Hepatocyte (in vitro differentiated cells): Measurements from ENCODE around the gene SNF8. TPM values are rescaled to one million over a fixed set of nuclear protein-coding genes. Genes with fewer than 3 reads are reported as not detected.

Source experiments
- DNase-seq: peaks from one replicate; pipeline ENCODE4 v3.0.0-alpha.2; 2016; ENCODE audit warnings: low spot score
- H2AFZ ChIP-seq: fragments of 200-600 bp; sonication (generic); 2 replicates; pipeline ENCODE4 v1.6.0; 2016; ENCODE audit warnings: antibody characterized with exemption, mild to moderate bottlenecking
- H3K27ac ChIP-seq: fragments of 200-600 bp; sonication (generic); 2 replicates; pipeline ENCODE4 v1.5.1; 2016; ENCODE audit warnings: mild to moderate bottlenecking
- H3K27me3 ChIP-seq: fragments of 200-600 bp; sonication (generic); 2 replicates; pipeline ENCODE4 v1.6.1; 2016
- H3K36me3 ChIP-seq: fragments of 200-600 bp; sonication (generic); replicated peaks from 2 replicates; pipeline ENCODE4 v1.5.1; 2016; ENCODE audit warnings: low read depth; ENCODE audit not compliant: insufficient read depth
- H3K4me1 ChIP-seq: fragments of 200-600 bp; sonication (generic); 2 replicates; pipeline ENCODE4 v1.5.1; 2016; ENCODE audit warnings: mild to moderate bottlenecking, moderate library complexity; ENCODE audit not compliant: insufficient read depth
- H3K4me2 ChIP-seq: fragments of 200-600 bp; sonication (generic); 2 replicates; pipeline ENCODE4 v1.6.0; 2016
- H3K4me3 ChIP-seq: fragments of 200-600 bp; sonication (generic); 2 replicates; pipeline ENCODE4 v1.5.1; 2016; ENCODE audit warnings: mild to moderate bottlenecking
- H3K79me2 ChIP-seq: fragments of 200-600 bp; sonication (generic); 2 replicates; pipeline ENCODE4 v1.6.0; 2017; ENCODE audit warnings: mild to moderate bottlenecking
- H3K9me2 ChIP-seq: fragments of 200-600 bp; sonication (generic); replicated peaks from 2 replicates; pipeline ENCODE4 v1.6.0; 2017; ENCODE audit warnings: mild to moderate bottlenecking; ENCODE audit not compliant: insufficient read depth
- H3K9me3 ChIP-seq: fragments of 200-600 bp; sonication (generic); 2 replicates; pipeline ENCODE4 v1.5.1; 2016; ENCODE audit warnings: low read depth, mild to moderate bottlenecking
- H4K20me1 ChIP-seq: fragments of 200-600 bp; sonication (generic); 2 replicates; pipeline ENCODE4 v1.6.0; 2016; ENCODE audit warnings: mild to moderate bottlenecking; ENCODE audit not compliant: insufficient read depth, poor library complexity, severe bottlenecking
- CTCF ChIP-seq: fragments of 200-600 bp; sonication (generic); IDR thresholded peaks from 2 replicates; pipeline ENCODE4 v1.5.1; 2016; ENCODE audit warnings: antibody characterized with exemption, mild to moderate bottlenecking; ENCODE audit not compliant: poor library complexity
- EZH2 ChIP-seq: fragments of 200-600 bp; sonication (generic); IDR thresholded peaks from 2 replicates; pipeline ENCODE4 v1.6.1; 2016; ENCODE audit warnings: antibody characterized with exemption, mild to moderate bottlenecking, borderline replicate concordance
- EZH2phosphoT487 ChIP-seq: fragments of 200-600 bp; sonication (generic); IDR thresholded peaks from one replicate; pipeline ENCODE4 v1.6.1; 2018; ENCODE audit warnings: antibody characterized with exemption, mild to moderate bottlenecking, low read depth, moderate library complexity; ENCODE audit not compliant: unreplicated experiment, severe bottlenecking
- WGBS: methylation state at CpG from one replicate; pipeline ENCODE4 v1.1.6; 2016; ENCODE audit warnings: low lambda C conversion rate; ENCODE audit errors: missing lambda C conversion rate; 5-methylcytosine and 5-hydroxymethylcytosine counted together
- polyA plus RNA-seq: library from polyadenylated mRNA; unstranded; fragments of >200 nt; fragmentation: Nextera tagmentation; extraction: Ambion mirVana; gene quantifications from 2 replicates; pipeline ENCODE4 v1.2.1, GENCODE V29; 2016
- total RNA-seq: library from RNA; depleted of rRNA; stranded (reverse); fragments of >200 nt; gene quantifications from 2 replicates; pipeline ENCODE4 v1.2.3, GENCODE V29; 2014

The SNF8 gene
- total and polyA plus RNA-seq, 2 experiments from 2014 or later, result 101 to 195 TPM

GRCh38 chr17:48908853-48909394 lies 35.7 kb downstream of the SNF8 start:
- Histone ChIP-seq H2AFZ (peak overlapping the region; percentile 27), H3K27ac (peak overlapping the region; percentile 97), H4K20me1 (peaks cover 36% of the 10 kb centered on the region), H3K27me3 (no peaks in the 10 kb centered on the region), H3K9me2 (no peaks in the 10 kb centered on the region), H3K4me3 (peak overlapping the region; percentile 46), H3K36me3 (no peaks in the 10 kb centered on the region), H3K4me1 (peaks cover 25% of the 10 kb centered on the region), H3K4me2 (peak overlapping the region; percentile 90), H3K79me2 (peaks cover 63% of the 10 kb centered on the region), H3K9me3 (no peaks in the 10 kb centered on the region)
- 1% methylated on average over 15 of the region's 36 CpGs for WGBS
- DNase-seq, result peak; percentile 95
- TF ChIP-seq EZH2phosphoT487 (no peak), CTCF (no peak), EZH2 (no peak)

- 3% methylated on average over 18 of the region's 81 CpGs for WGBS
- Histone ChIP-seq H3K36me3 (no peaks in the 10 kb centered on the region), H2AFZ (peak within 1 kb of the TSS; percentile 80), H4K20me1 (peaks cover 29% of the 10 kb centered on the region), H3K4me2 (peak within 1 kb of the TSS; percentile 90), H3K9me2 (no peaks in the 10 kb centered on the region), H3K27ac (peak within 1 kb of the TSS; percentile 97), H3K79me2 (peaks cover 56% of the 10 kb centered on the region), H3K9me3 (no peaks in the 10 kb centered on the region), H3K4me1 (peaks cover 25% of the 10 kb centered on the region), H3K4me3 (peak within 1 kb of the TSS; percentile 46), H3K27me3 (no peaks in the 10 kb centered on the region)
- DNase-seq, result peak; percentile 97
- no peak for TF ChIP-seq EZH2
- TF ChIP-seq CTCF, result peak; percentile 45
- no peak for TF ChIP-seq EZH2phosphoT487
These were observed 36.4 kb downstream of the SNF8 start, which contains the start of gene UBE2Z for GRCh38 chr17:48908047-48908843. Gene UBE2Z, plus strand, starts transcription at chr17:48908407. Its CDS starts 97 bp downstream, at chr17:48908504.

- 58% methylated on average over 2 of the region's 2 CpGs for WGBS
- TF ChIP-seq CTCF, result no peak
- TF ChIP-seq EZH2phosphoT487, result no peak
- H3K36me3 ChIP-seq, result no peaks in the 10 kb centered on the region
- H2AFZ ChIP-seq, result peak overlapping the region; percentile 80
- H3K79me2 ChIP-seq, result peaks cover 50% of the 10 kb centered on the region
- peaks cover 25% of the 10 kb centered on the region for H4K20me1 ChIP-seq
- peaks cover 25% of the 10 kb centered on the region for H3K4me1 ChIP-seq
- peak; percentile 37 for DNase-seq
- peak overlapping the region; percentile 83 for H3K4me2 ChIP-seq
- no peaks in the 10 kb centered on the region for H3K27me3 ChIP-seq
- peak overlapping the region; percentile 97 for H3K27ac ChIP-seq
- no peaks in the 10 kb centered on the region for H3K9me3 ChIP-seq
- H3K9me2 ChIP-seq, result no peaks in the 10 kb centered on the region
- H3K4me3 ChIP-seq, result peak overlapping the region; percentile 40
These were observed 37.0 kb downstream of the SNF8 start for GRCh38 chr17:48907713-48908046.
